Activated naive CD4-positive, alpha-beta T cell treated with anti-CD3 and anti-CD28 coated beads, Interleukin-2, amount 10 ng/mL, durations not matched to agents 7 days and 5 days (primary cell): ENCODE measurements around the gene COL4A1.

Source experiments
- CTCF ChIA-PET: fragments of 350-600 bp; sonication (Branson Sonifier 250); formaldehyde crosslinking; loops from one replicate; lab custom pipeline; 2021; ENCODE audit warnings: antibody characterized with exemption; lab: Charles Lee
- DNase-seq: peaks from one replicate; pipeline ENCODE4 v3.0.0-alpha.2; 2020
- H3K27ac Mint-ChIP-seq: one replicate; pipeline ENCODE4 v1.8.0; 2021; ENCODE audit warnings: mild to moderate bottlenecking, moderate library complexity, mixed read lengths
- H3K27me3 Mint-ChIP-seq: one replicate; pipeline ENCODE4 v1.8.0; 2021; ENCODE audit warnings: mild to moderate bottlenecking, mixed read lengths
- H3K36me3 Mint-ChIP-seq: one replicate; pipeline ENCODE4 v1.8.0; 2021; ENCODE audit warnings: mixed read lengths
- H3K4me1 Mint-ChIP-seq: one replicate; pipeline ENCODE4 v1.8.0; 2021; ENCODE audit warnings: mixed read lengths
- H3K4me3 Mint-ChIP-seq: one replicate; pipeline ENCODE4 v1.8.0; 2021; ENCODE audit warnings: mild to moderate bottlenecking, moderate library complexity, mixed read lengths
- H3K9me3 Mint-ChIP-seq: one replicate; pipeline ENCODE4 v1.8.0; 2021; ENCODE audit warnings: mixed read lengths

Gene COL4A1

GRCh38 chr13:110312339-110313031 is 5.5 kb upstream of the COL4A1 start:
- CTCF ChIA-PET: no interaction called here
- Mint-ChIP-seq H3K4me3 (no peak overlapping the region), H3K27ac (no peak overlapping the region), H3K4me1 (peaks cover 7% of the 10 kb centered on the region), H3K27me3 (peaks cover 80% of the 10 kb centered on the region), H3K36me3 (no peaks in the 10 kb centered on the region), H3K9me3 (no peaks in the 10 kb centered on the region)
- no peak for DNase-seq

DNA sequence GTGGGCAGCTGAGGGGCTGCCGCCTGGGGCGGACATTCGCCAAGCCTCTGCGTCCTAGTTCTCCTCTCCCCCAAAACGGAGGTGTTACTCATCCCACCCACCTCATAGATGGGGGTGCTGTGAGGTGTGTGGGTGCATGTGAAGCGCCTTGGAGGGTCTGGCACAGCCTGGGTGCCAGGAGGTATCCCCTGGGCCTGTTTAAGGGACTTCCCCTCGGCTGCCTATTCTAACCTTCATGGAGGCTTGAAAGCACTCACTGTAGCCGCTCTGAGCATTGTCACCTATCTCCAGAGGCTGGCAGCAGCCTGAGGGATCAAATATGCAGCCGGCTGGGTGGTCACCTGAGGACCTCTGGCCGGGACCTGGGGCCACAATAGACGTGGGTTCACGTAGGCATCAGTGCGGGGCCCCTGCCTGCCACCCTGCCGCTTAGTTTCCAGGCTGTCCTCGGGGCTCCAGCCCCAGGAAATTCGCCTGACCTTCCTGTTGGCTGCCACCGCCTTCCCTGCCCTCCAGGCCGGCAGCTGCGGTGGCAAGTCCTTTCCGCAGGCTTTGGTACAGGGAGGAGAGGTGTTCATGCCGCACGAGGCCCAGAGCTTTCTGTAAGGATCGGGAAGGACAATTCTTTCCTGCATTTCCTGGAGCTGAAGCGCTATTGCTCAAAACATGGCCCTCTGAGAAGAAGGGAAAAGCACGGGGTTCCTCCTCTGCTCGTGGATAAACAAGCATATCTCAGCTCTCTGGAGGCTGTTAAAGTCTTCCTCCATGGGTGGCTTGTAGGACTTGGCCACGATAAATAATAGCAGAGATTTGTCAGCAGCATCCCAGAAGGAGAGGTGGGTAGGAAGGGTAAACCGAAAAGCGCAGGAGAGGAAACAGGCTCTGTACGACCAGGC is 4.7 kb upstream of the COL4A1 start:
- H3K27me3 Mint-ChIP-seq: peaks cover 81% of the 10 kb centered on the region
- CTCF ChIA-PET: no interaction called here
- no peak overlapping the region for H3K27ac Mint-ChIP-seq
- DNase-seq: no peak
- no peaks in the 10 kb centered on the region for H3K9me3 Mint-ChIP-seq
- H3K4me1 Mint-ChIP-seq: peaks cover 7% of the 10 kb centered on the region
- H3K4me3 Mint-ChIP-seq: no peak overlapping the region
- H3K36me3 Mint-ChIP-seq: no peaks in the 10 kb centered on the region

DNA sequence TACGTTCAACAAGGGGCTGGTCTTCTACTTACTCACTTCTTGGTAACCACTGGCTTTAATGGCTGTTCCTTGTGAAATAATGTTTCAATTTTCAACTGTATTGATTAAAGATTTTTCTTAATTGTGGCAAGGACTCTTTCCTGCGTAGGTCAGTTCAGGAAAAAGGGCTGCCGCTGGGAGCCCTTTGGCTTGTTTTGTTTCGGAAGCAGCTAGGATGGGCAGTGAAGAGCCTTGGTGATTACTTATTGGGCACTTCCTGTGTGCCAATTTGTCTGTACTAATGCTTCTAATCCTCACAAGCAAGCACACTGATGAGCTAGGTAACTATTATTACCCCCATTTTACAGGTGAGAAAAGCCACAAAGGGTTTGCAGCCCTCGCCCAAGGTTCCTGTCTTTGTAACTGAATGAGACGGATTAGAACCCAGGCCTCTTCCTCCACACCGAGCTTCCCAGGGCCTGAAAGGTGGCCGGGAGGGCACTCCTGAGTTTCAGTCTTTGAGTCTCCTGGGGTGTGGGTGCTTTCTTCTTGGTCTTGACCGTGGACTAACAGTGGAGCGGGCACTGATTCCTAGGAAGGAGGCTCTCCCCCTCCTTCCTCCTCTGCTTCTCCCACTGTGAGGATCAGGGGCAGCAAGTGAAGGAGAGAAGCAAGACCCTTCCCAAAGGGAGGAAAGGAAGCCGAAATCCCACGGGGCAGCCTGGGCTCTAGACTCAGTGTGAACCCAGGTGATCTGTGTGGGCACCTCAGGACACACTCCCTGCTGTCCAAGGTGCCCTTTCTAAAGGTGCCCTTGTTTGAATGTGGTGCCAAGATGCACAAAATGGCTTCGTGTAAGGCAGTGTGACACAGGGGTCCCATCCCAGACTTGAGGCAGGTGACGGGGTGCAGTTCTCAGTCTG is 3.8 kb upstream of the COL4A1 start:
- CTCF ChIA-PET: no interaction called here
- no peak for DNase-seq
- Mint-ChIP-seq H3K36me3 (no peaks in the 10 kb centered on the region), H3K9me3 (no peaks in the 10 kb centered on the region), H3K27me3 (peaks cover 85% of the 10 kb centered on the region), H3K27ac (no peak overlapping the region), H3K4me3 (no peak overlapping the region), H3K4me1 (peaks cover 7% of the 10 kb centered on the region)

DNA sequence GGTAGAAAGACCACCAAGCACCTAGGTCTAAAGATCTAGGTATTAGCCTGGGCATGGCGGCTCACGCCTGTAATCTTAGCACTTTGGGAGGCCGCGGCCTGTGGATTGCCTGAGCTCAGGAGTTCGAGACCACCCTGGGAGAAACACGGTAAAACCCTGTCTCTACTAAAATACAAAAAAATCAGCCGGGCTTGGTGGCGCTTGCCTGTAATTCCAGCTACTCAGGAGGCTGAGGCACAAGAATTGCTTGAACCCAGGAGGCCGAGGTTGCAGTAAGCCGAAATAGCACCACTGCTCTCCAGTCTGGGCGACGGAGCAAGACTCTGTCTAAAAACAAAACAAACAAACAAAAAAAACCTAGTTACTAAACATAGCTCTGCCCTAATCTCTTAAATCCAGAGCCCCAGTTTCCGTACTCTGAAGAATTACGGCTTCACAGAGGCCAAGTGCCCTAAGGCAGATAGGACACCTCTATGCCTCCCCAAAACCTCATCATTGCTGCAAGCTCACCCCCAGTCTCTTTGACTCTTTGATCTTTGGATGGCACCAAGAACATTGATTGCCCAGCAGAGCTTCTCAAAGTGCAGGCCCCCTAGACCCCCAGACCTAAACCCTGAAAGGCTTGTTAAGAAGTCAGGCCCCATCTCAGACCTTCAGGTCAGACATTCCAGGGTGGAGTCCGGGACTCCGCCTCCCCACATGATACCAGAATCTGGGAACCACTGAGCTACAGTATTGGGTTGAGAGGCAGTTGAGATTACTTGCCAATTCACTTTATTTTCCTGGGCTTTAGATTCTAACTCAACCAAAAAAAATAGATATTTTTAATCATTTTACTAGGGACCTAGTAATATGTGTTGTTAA is 2.9 kb upstream of the COL4A1 start:
- DNase-seq: no peak
- Mint-ChIP-seq H3K4me3 (no peak overlapping the region), H3K36me3 (no peaks in the 10 kb centered on the region), H3K9me3 (no peaks in the 10 kb centered on the region), H3K27ac (no peak overlapping the region), H3K27me3 (peaks cover 93% of the 10 kb centered on the region), H3K4me1 (peaks cover 7% of the 10 kb centered on the region)
- CTCF ChIA-PET: no interaction called here

- Mint-ChIP-seq H3K27ac (no peak overlapping the region), H3K27me3 (peaks cover 94% of the 10 kb centered on the region), H3K4me1 (peaks cover 7% of the 10 kb centered on the region), H3K36me3 (no peaks in the 10 kb centered on the region), H3K4me3 (no peak overlapping the region), H3K9me3 (no peaks in the 10 kb centered on the region)
- CTCF ChIA-PET: interaction anchor here (1.2 kb wide), 1 partner anchor 10 kb away, joined by 6 read pairs; no protein-coding TSS in a partner anchor
- no peak for DNase-seq
Measured at GRCh38 chr13:110308656-110309359, 1.9 kb upstream of the COL4A1 start.

- Mint-ChIP-seq H3K4me1 (peaks cover 7% of the 10 kb centered on the region), H3K27ac (peak overlapping the region; percentile 62), H3K27me3 (peaks cover 98% of the 10 kb centered on the region), H3K4me3 (no peak overlapping the region), H3K36me3 (no peaks in the 10 kb centered on the region), H3K9me3 (no peaks in the 10 kb centered on the region)
- CTCF ChIA-PET: interaction anchor here (1.2 kb wide), 1 partner anchor 9 kb away, joined by 6 read pairs; no protein-coding TSS in a partner anchor
- DNase-seq: no peak
Measured at GRCh38 chr13:110307767-110308655, 1.1 kb upstream of the COL4A1 start.

DNA sequence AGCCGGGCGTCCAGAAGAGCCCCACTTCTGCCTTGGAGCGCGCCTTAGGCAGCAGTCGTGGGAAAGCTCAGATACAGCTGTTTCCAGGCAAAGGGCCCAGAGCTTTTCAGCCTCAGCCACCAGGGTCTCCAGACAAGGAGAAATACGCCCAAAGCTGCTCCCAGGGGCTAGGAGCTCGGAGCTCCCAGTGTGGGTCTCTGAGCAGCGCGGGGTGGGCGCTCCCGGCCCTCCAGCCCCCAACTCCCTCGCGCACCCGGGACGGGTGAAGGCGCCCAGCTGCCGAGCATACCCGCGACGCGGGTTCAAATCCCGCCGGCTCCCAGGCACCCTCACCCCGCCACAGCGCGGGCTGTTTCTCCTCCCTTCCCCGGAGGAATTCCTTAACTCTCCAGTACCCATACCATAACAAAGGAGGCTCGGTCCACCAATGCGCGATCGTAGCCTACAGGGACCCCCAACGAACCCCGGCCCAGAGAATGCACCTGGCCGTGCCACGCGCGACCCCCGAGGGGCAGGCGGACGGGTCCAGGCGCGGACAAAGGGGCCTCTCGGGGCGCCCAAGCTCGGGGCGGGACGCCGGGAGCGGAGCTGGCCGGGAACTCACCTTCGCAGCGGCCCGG is 507 bp downstream of the COL4A1 start:
- no peak overlapping the region for H3K4me3 Mint-ChIP-seq
- H3K36me3 Mint-ChIP-seq: no peaks in the 10 kb centered on the region
- H3K27ac Mint-ChIP-seq: no peak overlapping the region
- H3K27me3 Mint-ChIP-seq: peaks cover 93% of the 10 kb centered on the region
- no peak for DNase-seq
- CTCF ChIA-PET: interaction anchor here (1.7 kb wide), 1 partner anchor 18 kb away, joined by 5 read pairs; no protein-coding TSS in a partner anchor
- peaks cover 7% of the 10 kb centered on the region for H3K4me1 Mint-ChIP-seq
- no peaks in the 10 kb centered on the region for H3K9me3 Mint-ChIP-seq

DNA sequence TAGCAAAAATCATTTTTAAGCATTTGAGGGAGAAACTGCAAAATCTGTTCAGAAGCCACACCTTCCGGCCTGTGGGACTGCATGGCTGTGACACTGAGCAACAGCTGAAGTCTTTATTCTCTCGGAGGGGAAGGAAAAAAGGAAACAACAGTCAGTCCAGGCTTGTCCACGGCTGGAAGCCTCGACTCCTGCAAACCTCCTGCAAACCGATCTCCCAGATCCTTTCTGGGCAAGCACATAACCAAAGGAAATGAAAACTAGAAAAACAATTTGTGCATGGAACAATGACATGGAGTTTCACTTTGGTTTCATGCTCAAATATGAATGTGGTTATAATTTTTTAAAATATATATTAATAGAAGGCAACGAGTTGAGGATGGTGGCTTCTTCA is 1.0 kb downstream of the COL4A1 start:
- CTCF ChIA-PET: interaction anchor here (1.7 kb wide), 1 partner anchor 19 kb away, joined by 5 read pairs; no protein-coding TSS in a partner anchor
- no peaks in the 10 kb centered on the region for H3K36me3 Mint-ChIP-seq
- no peaks in the 10 kb centered on the region for H3K9me3 Mint-ChIP-seq
- no peak for DNase-seq
- H3K4me3 Mint-ChIP-seq: no peak overlapping the region
- H3K27ac Mint-ChIP-seq: no peak overlapping the region
- peaks cover 7% of the 10 kb centered on the region for H3K4me1 Mint-ChIP-seq
- peaks cover 93% of the 10 kb centered on the region for H3K27me3 Mint-ChIP-seq

DNA sequence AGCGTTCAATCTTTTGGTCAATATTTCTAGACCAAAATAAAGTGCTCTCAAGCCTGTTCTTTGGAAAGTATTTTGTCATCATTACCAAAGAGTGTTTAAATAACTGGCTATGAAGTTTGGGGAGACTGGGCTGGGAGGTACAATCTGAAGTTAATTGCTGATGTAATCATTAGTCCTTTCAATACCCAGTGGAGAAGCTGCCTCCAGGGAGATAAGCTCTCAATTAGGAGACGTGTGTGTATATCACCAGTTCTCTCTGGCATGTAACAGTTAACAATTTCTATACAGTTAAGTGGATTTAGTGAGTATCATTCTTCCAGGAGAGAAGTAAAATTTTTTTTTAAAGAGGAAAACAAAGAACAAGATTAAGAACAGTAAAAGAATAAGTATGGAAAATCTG is 1.4 kb downstream of the COL4A1 start:
- Mint-ChIP-seq H3K36me3 (no peaks in the 10 kb centered on the region), H3K9me3 (no peaks in the 10 kb centered on the region), H3K4me3 (no peak overlapping the region), H3K27me3 (peaks cover 89% of the 10 kb centered on the region), H3K4me1 (peaks cover 7% of the 10 kb centered on the region), H3K27ac (no peak overlapping the region)
- CTCF ChIA-PET: interaction anchor here (1.7 kb wide), 1 partner anchor 19 kb away, joined by 5 read pairs; no protein-coding TSS in a partner anchor
- no peak for DNase-seq

DNA sequence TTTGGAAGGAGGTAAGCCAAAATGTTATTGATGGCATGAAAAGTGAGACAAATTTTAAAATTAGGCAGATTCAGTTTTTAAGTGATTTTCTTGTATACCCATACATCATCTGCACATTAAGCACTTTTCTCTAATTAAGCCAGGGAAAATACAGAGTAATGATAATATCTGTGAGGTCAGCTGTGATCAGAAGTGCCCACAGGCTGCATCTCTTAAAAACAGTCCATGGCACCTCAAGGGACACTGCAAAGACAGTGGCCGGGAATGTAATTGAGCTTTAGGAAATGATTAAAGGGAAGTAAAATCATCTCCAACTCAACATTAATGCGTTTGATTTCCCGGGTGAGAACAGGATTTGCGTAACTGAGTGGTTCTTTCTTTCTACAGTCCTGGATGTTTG is 2.0 kb downstream of the COL4A1 start:
- Mint-ChIP-seq H3K27me3 (peaks cover 84% of the 10 kb centered on the region), H3K4me1 (peaks cover 7% of the 10 kb centered on the region)

GRCh38 chr13:110304256-110304655 is 2.7 kb downstream of the COL4A1 start:
- H3K36me3 Mint-ChIP-seq: no peaks in the 10 kb centered on the region
- no peak overlapping the region for H3K27ac Mint-ChIP-seq
- no peaks in the 10 kb centered on the region for H3K9me3 Mint-ChIP-seq
- H3K27me3 Mint-ChIP-seq: peaks cover 80% of the 10 kb centered on the region
- CTCF ChIA-PET: no interaction called here
- H3K4me1 Mint-ChIP-seq: peaks cover 7% of the 10 kb centered on the region
- DNase-seq: no peak
- H3K4me3 Mint-ChIP-seq: no peak overlapping the region

More for the DNA sequence above, 2.0 kb downstream of the COL4A1 start:
- H3K9me3 Mint-ChIP-seq: no peaks in the 10 kb centered on the region
- no peaks in the 10 kb centered on the region for H3K36me3 Mint-ChIP-seq
- H3K27ac Mint-ChIP-seq: no peak overlapping the region
- CTCF ChIA-PET: interaction anchor here (1.7 kb wide), 1 partner anchor 20 kb away, joined by 5 read pairs; no protein-coding TSS in a partner anchor
- no peak overlapping the region for H3K4me3 Mint-ChIP-seq
- DNase-seq: no peak
